GM18951 (cell line): ENCODE measurements around the gene PALM.

Source experiments
- POLR2A ChIP-seq: IDR thresholded peaks from 4 replicates; pipeline ENCODE4 v1.6.1; 2011; ENCODE audit warnings: mild to moderate bottlenecking; ENCODE audit not compliant: insufficient read length, insufficient read depth; ENCODE audit errors: extremely low read depth
- in situ Hi-C: fragments of 300-500 bp; cut with MboI; formaldehyde crosslinking; loops from one replicate; pipeline ENCODE4 v1.12.0; 2022; ENCODE audit warnings: low sequenced_read_pairs, mixed read lengths, inconsistent platforms; ENCODE audit not compliant: unreplicated experiment

PALM gene

GRCh38 chr19:769616-770015, 60.9 kb downstream of the PALM start:
- TF ChIP-seq POLR2A = no peak
- in situ Hi-C loops = loop anchor here (10.0 to 25.0 kb wide), 2 partner anchors 155 to 218 kb away; partner anchors contain the start of genes ARID3A and WDR18

- in situ Hi-C loops = loop anchor here (25.0 kb wide), 1 partner anchor 216 kb away; the partner anchor contains the start of gene WDR18
- TF ChIP-seq POLR2A = no peak
These were observed 62.6 kb downstream of the PALM start for GRCh38 chr19:771332-771785.

GRCh38 chr19:772063-772462, 63.3 kb downstream of the PALM start:
- in situ Hi-C loops = loop anchor here (25.0 kb wide), 1 partner anchor 215 kb away; the partner anchor contains the start of gene WDR18
- no peak for TF ChIP-seq POLR2A

GRCh38 chr19:772730-773436, 64.1 kb downstream of the PALM start:
- in situ Hi-C loops = loop anchor here (25.0 kb wide), 1 partner anchor 214 kb away; the partner anchor contains the start of gene WDR18

GRCh38 chr19:776549-776948, 67.8 kb downstream of the PALM start:
- no peak for TF ChIP-seq POLR2A
- in situ Hi-C loops = no loop called here

More at GRCh38 chr19:772730-773436, 64.1 kb downstream of the PALM start:
- no peak for TF ChIP-seq POLR2A

GRCh38 chr19:778910-779653, 70.3 kb downstream of the PALM start:
- in situ Hi-C loops = no loop called here

GRCh38 chr19:780935-781334, 72.2 kb downstream of the PALM start:
- in situ Hi-C loops = no loop called here
- no peak for TF ChIP-seq POLR2A

More at GRCh38 chr19:778910-779653, 70.3 kb downstream of the PALM start:
- TF ChIP-seq POLR2A = no peak

- TF ChIP-seq POLR2A = no peak
- in situ Hi-C loops = no loop called here
These were observed 73.1 kb downstream of the PALM start for GRCh38 chr19:781800-782184.

GRCh38 chr19:782185-782877, 73.6 kb downstream of the PALM start:
- no peak for TF ChIP-seq POLR2A
- in situ Hi-C loops = no loop called here

GRCh38 chr19:782878-783668, 74.3 kb downstream of the PALM start:
- no peak for TF ChIP-seq POLR2A
- in situ Hi-C loops = no loop called here

- in situ Hi-C loops = no loop called here
- no peak for TF ChIP-seq POLR2A
These were observed 75.8 kb downstream of the PALM start for GRCh38 chr19:784541-784940.

- no peak for TF ChIP-seq POLR2A
- in situ Hi-C loops = no loop called here
These were observed 78.8 kb downstream of the PALM start for GRCh38 chr19:787536-787935.

- in situ Hi-C loops = no loop called here
- no peak for TF ChIP-seq POLR2A
These were observed 79.9 kb downstream of the PALM start for GRCh38 chr19:788686-788982.
